Mesendoderm (in vitro differentiated cells): ENCODE results near the gene TMEM9B.

Experiments used
- DNase-seq: peaks from one replicate; pipeline ENCODE4 v3.0.0; 2013
- H2AK5ac ChIP-seq: 2 replicates; pipeline ENCODE4 v1.6.1; 2013; ENCODE audit warnings: low read length, inconsistent platforms
- H2BK120ac ChIP-seq: 2 replicates; pipeline ENCODE4 v1.6.1; 2013; ENCODE audit warnings: low read depth, mild to moderate bottlenecking, low read length, moderate library complexity, mixed read lengths
- H2BK15ac ChIP-seq: replicated peaks from 2 replicates; pipeline ENCODE4 v1.6.1; 2013; ENCODE audit warnings: low read depth, mild to moderate bottlenecking, moderate library complexity
- H2BK5ac ChIP-seq: 2 replicates; pipeline ENCODE4 v1.6.1; 2013; ENCODE audit warnings: low read length, inconsistent platforms
- H3K18ac ChIP-seq: 2 replicates; pipeline ENCODE4 v1.6.1; 2013; ENCODE audit warnings: mild to moderate bottlenecking, low read length, mixed read lengths
- H3K23ac ChIP-seq: one replicate; pipeline ENCODE4 v1.6.1; 2013; ENCODE audit warnings: low read length
- H3K27ac ChIP-seq: 2 replicates; pipeline ENCODE4 v1.5.1; 2013; ENCODE audit warnings: low read depth, mild to moderate bottlenecking, inconsistent platforms, low read length, moderate library complexity
- H3K27me3 ChIP-seq: 2 replicates; pipeline ENCODE4 v1.6.1; 2013; ENCODE audit warnings: low read length, control low read depth, mild to moderate bottlenecking, inconsistent platforms; ENCODE audit not compliant: insufficient read depth, poor library complexity
- H3K36me3 ChIP-seq: 2 replicates; pipeline ENCODE4 v1.6.1; 2013; ENCODE audit warnings: low read length, inconsistent platforms; ENCODE audit not compliant: control insufficient read depth, insufficient read depth
- H3K4ac ChIP-seq: one replicate; pipeline ENCODE4 v1.6.1; 2013; ENCODE audit warnings: low read depth, mild to moderate bottlenecking, low read length, moderate library complexity
- H3K4me1 ChIP-seq: 2 replicates; pipeline ENCODE4 v1.6.1; 2013; ENCODE audit warnings: low read depth, low read length, inconsistent platforms; ENCODE audit not compliant: control insufficient read depth
- H3K4me2 ChIP-seq: 2 replicates; pipeline ENCODE4 v1.6.1; 2013; ENCODE audit warnings: low read length
- H3K4me3 ChIP-seq: 2 replicates; pipeline ENCODE4 v1.5.1; 2013; ENCODE audit warnings: mild to moderate bottlenecking, low read length
- H3K56ac ChIP-seq: one replicate; pipeline ENCODE4 v1.6.1; 2013; ENCODE audit warnings: low read length
- H3K79me1 ChIP-seq: 2 replicates; pipeline ENCODE4 v1.6.1; 2013; ENCODE audit warnings: low read length, inconsistent platforms
- H3K79me2 ChIP-seq: 2 replicates; pipeline ENCODE4 v1.6.1; 2013; ENCODE audit warnings: mild to moderate bottlenecking, low read length; ENCODE audit not compliant: control insufficient read depth, insufficient read depth
- H3K9ac ChIP-seq: 2 replicates; pipeline ENCODE4 v1.6.1; 2013; ENCODE audit warnings: low read length, inconsistent platforms
- H4K5ac ChIP-seq: one replicate; pipeline ENCODE4 v1.6.1; 2013; ENCODE audit warnings: low read length
- H4K8ac ChIP-seq: one replicate; pipeline ENCODE4 v1.6.1; 2013; ENCODE audit warnings: low read depth, mild to moderate bottlenecking, control low read depth, low read length, moderate library complexity
- WGBS: extraction: QIAGEN DNeasy Blood & Tissue Kit; methylation state at CpG from one replicate; pipeline ENCODE4 v1.1.7; 2013; ENCODE audit warnings: low lambda C conversion rate, missing lambda C conversion rate; ENCODE audit not compliant: insufficient coverage; ENCODE audit errors: extremely low coverage; 5-methylcytosine and 5-hydroxymethylcytosine counted together

Gene TMEM9B

DNA sequence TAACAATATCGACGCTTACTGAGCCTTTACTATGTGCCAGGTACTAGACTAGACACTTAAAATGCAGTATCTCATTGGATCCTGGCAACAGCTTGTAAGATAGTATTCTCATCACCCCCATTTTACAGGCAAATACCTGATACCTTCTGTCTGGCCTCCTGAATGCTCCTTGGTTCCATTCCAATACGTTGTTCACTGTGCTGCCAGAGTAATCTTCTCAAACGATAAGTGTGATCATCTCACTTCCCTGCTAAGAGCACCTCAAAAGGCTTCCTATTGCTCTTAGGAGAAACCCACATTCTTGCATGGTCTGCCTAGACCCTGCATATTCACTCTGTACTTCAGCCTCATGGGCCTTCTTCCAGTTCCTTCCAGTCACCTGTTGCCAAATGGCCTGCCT lies 40.8 kb upstream of the TMEM9B start:
- Histone ChIP-seq H3K56ac (no peak overlapping the region), H4K8ac (no peak overlapping the region), H3K27ac (no peak overlapping the region), H3K23ac (no peak overlapping the region), H3K18ac (no peak overlapping the region), H3K79me2 (no peaks in the 10 kb centered on the region), H3K4me1 (no peaks in the 10 kb centered on the region), H3K79me1 (no peaks in the 10 kb centered on the region), H3K36me3 (no peaks in the 10 kb centered on the region), H3K27me3 (peaks cover 29% of the 10 kb centered on the region), H3K4ac (no peak overlapping the region), H3K9ac (no peak overlapping the region), H2AK5ac (no peak overlapping the region), H2BK120ac (no peak overlapping the region), H4K5ac (no peak overlapping the region), H2BK15ac (no peak overlapping the region), H3K4me3 (no peak overlapping the region), H3K4me2 (no peak overlapping the region), H2BK5ac (no peak overlapping the region)
- no peak for DNase-seq
- WGBS, result no CpG with 5 or more reads among the region's 4 CpGs

GRCh38 chr11:9004183-9004926 lies 40.1 kb upstream of the TMEM9B start:
- peak; percentile 28 for DNase-seq
- no peak overlapping the region for H3K4ac ChIP-seq
- H3K79me2 ChIP-seq, result no peaks in the 10 kb centered on the region
- H3K36me3 ChIP-seq, result no peaks in the 10 kb centered on the region
- no peak overlapping the region for H3K18ac ChIP-seq
- no peaks in the 10 kb centered on the region for H3K79me1 ChIP-seq
- H2BK120ac ChIP-seq, result no peak overlapping the region
- H3K56ac ChIP-seq, result no peak overlapping the region
- no peak overlapping the region for H3K27ac ChIP-seq
- no peak overlapping the region for H4K5ac ChIP-seq
- no peak overlapping the region for H3K23ac ChIP-seq
- no CpG with 5 or more reads among the region's 69 CpGs for WGBS
- H3K4me2 ChIP-seq, result peak overlapping the region; percentile 43
- H3K4me1 ChIP-seq, result no peaks in the 10 kb centered on the region
- H2BK15ac ChIP-seq, result no peak overlapping the region
- H3K9ac ChIP-seq, result no peak overlapping the region
- H2BK5ac ChIP-seq, result no peak overlapping the region
- H3K4me3 ChIP-seq, result no peak overlapping the region
- H4K8ac ChIP-seq, result no peak overlapping the region
- no peak overlapping the region for H2AK5ac ChIP-seq
- peaks cover 29% of the 10 kb centered on the region for H3K27me3 ChIP-seq

DNA sequence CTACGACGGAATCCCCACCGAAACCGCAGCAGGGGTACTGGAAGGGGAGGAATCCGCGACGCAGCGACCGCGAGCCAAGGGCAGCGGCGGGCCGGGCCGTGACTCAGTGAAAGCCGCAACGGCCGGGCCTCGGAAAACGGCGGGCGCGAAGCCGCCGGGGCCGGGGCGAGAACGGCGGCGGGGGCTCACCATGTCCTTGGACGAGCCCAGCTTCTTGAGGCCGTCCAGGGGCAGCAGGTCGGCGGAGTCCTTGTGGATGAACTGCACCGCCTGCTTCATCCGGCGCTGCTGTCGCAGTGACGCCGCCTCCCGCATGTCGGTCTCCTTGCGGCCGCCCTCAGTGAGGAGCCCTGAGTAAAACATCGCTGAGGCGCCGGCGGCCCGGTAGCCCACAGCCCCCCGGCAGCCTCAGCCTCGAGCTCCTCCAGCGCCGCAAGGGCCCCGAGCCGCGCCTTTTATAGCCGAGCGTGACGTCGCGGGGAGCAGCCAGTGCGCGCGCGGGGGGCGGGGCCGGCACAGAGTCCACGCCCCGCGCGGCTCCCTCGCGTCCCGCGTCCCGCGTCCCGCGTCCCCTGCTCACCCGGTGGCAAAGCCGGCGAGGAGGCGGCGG lies 39.4 kb upstream of the TMEM9B start, which contains the start of gene NRIP3:
TSS of gene NRIP3 (minus strand) at position 429 of the 610 bp plus-strand sequence. CDS start at position 363, 66 bp downstream.
- Histone ChIP-seq H2BK120ac (no peak within 1 kb of the TSS), H3K4me1 (no peaks in the 10 kb centered on the region), H3K9ac (peak within 1 kb of the TSS; percentile 27), H2BK5ac (no peak within 1 kb of the TSS), H2AK5ac (no peak within 1 kb of the TSS), H3K79me1 (no peaks in the 10 kb centered on the region), H3K4me2 (peak within 1 kb of the TSS; percentile 43), H3K18ac (no peak within 1 kb of the TSS), H3K36me3 (no peaks in the 10 kb centered on the region), H3K27ac (no peak within 1 kb of the TSS), H3K23ac (peak within 1 kb of the TSS; percentile 50), H3K79me2 (no peaks in the 10 kb centered on the region), H3K56ac (peak within 1 kb of the TSS; percentile 50), H2BK15ac (no peak within 1 kb of the TSS), H4K5ac (no peak within 1 kb of the TSS), H4K8ac (no peak within 1 kb of the TSS), H3K4me3 (no peak within 1 kb of the TSS), H3K27me3 (peaks cover 29% of the 10 kb centered on the region), H3K4ac (no peak within 1 kb of the TSS)
- no CpG with 5 or more reads among the region's 83 CpGs for WGBS
- peak; percentile 66 for DNase-seq

GRCh38 chr11:9002920-9003572 lies 38.8 kb upstream of the TMEM9B start:
- Histone ChIP-seq H4K8ac (no peak overlapping the region), H3K4me3 (no peak overlapping the region), H3K4ac (no peak overlapping the region), H3K27me3 (peaks cover 29% of the 10 kb centered on the region), H2BK15ac (no peak overlapping the region), H3K4me1 (no peaks in the 10 kb centered on the region), H3K27ac (no peak overlapping the region), H2AK5ac (no peak overlapping the region), H3K56ac (peak overlapping the region; percentile 50), H3K9ac (peak overlapping the region; percentile 27), H3K23ac (peak overlapping the region; percentile 50), H3K4me2 (peak overlapping the region; percentile 11), H3K36me3 (no peaks in the 10 kb centered on the region), H2BK120ac (no peak overlapping the region), H4K5ac (no peak overlapping the region), H2BK5ac (no peak overlapping the region), H3K79me2 (no peaks in the 10 kb centered on the region), H3K79me1 (no peaks in the 10 kb centered on the region), H3K18ac (no peak overlapping the region)
- no CpG with 5 or more reads among the region's 8 CpGs for WGBS
- DNase-seq, result no peak

DNA sequence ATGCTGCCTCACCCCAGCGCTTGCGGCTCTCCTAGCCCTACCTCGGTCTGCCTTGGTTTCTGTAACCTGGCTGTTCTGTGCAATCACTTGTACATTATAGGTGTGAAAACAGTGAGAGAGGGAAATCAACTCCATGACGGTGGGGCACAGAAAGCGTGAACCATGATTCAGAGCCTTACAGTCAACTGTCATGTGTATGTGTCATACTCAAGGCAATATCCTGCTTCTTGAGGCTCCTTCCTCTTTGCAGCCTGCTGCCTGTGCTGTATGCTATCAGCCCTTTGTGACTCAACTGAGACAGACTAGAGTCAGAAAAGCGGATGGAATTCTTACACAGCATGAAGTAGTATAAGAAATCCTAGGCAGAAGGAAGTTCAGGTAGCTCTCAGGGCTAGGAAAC lies 37.5 kb upstream of the TMEM9B start:
- H3K23ac ChIP-seq, result no peak overlapping the region
- H3K18ac ChIP-seq, result no peak overlapping the region
- H3K79me1 ChIP-seq, result no peaks in the 10 kb centered on the region
- H2AK5ac ChIP-seq, result no peak overlapping the region
- no peak overlapping the region for H4K8ac ChIP-seq
- H3K79me2 ChIP-seq, result no peaks in the 10 kb centered on the region
- no CpG with 5 or more reads among the region's 6 CpGs for WGBS
- no peak overlapping the region for H2BK15ac ChIP-seq
- H3K4ac ChIP-seq, result no peak overlapping the region
- peaks cover 29% of the 10 kb centered on the region for H3K27me3 ChIP-seq
- H2BK120ac ChIP-seq, result no peak overlapping the region
- DNase-seq, result peak; percentile 32
- no peaks in the 10 kb centered on the region for H3K36me3 ChIP-seq
- no peak overlapping the region for H3K4me3 ChIP-seq
- H3K27ac ChIP-seq, result no peak overlapping the region
- H2BK5ac ChIP-seq, result no peak overlapping the region
- no peaks in the 10 kb centered on the region for H3K4me1 ChIP-seq
- no peak overlapping the region for H4K5ac ChIP-seq
- no peak overlapping the region for H3K56ac ChIP-seq
- no peak overlapping the region for H3K9ac ChIP-seq
- no peak overlapping the region for H3K4me2 ChIP-seq
